ENCODE measurements around the gene FAM184A. TPM values are rescaled to one million over a fixed set of nuclear protein-coding genes. Genes with fewer than 3 reads are reported as not detected.
A peak's percentile ranks its signal among the peaks of the same experiment; 100 is the strongest.
"Not testable (repeated sequence)": the region's sequence is repeated elsewhere in the genome, so short reads cannot be mapped to it uniquely, and the experiment has no call there.

Gene FAM184A
- 30.2 TPM for total RNA-seq

- no peak for FAIRE-seq
- DNase-seq (ENCODE audit: low spot score in 2 of 2) = peak; percentile 75 to 76
These were observed at the start of gene FAM184A for GRCh38 chr6:119078376-119079282. FAM184A (minus strand) TSS chr6:119078664; CDS start chr6:119078299, 365 bp downstream.

GRCh38 chr6:119127627-119128026 lies 49.2 kb upstream of the FAM184A start:
- FAIRE-seq (no peak), DNase-seq (ENCODE audit: low spot score in 2 of 2) (no peak)

- FAIRE-seq = no peak
- DNase-seq (ENCODE audit: low spot score in 2 of 2) = no peak
These were observed 48.4 kb upstream of the FAM184A start for GRCh38 chr6:119126826-119127225.

GRCh38 chr6:119126140-119126539 lies 47.7 kb upstream of the FAM184A start:
- DNase-seq (ENCODE audit: low spot score in 2 of 2) (no peak), FAIRE-seq (no peak)

GRCh38 chr6:119125576-119125975 lies 47.1 kb upstream of the FAM184A start:
- DNase-seq (ENCODE audit: low spot score in 2 of 2) = no peak
- no peak for FAIRE-seq

- FAIRE-seq = no peak
- DNase-seq (ENCODE audit: low spot score in 2 of 2) = no peak
These were observed 45.8 kb upstream of the FAM184A start for GRCh38 chr6:119124079-119124824.

- DNase-seq (ENCODE audit: low spot score in 2 of 2) (no peak), FAIRE-seq (no peak)
These were observed 43.9 kb upstream of the FAM184A start for GRCh38 chr6:119122336-119122735.

GRCh38 chr6:119121367-119121766 lies 42.9 kb upstream of the FAM184A start:
- FAIRE-seq (no peak), DNase-seq (ENCODE audit: low spot score in 2 of 2) (no peak)

- DNase-seq (ENCODE audit: low spot score in 2 of 2) (no peak), FAIRE-seq (no peak)
These were observed 41.5 kb upstream of the FAM184A start for GRCh38 chr6:119119989-119120388.

- DNase-seq (ENCODE audit: low spot score in 2 of 2); FAIRE-seq: not testable (repeated sequence)
These were observed 40.6 kb upstream of the FAM184A start for GRCh38 chr6:119119062-119119461.

- no peak for DNase-seq (ENCODE audit: low spot score in 2 of 2)
- no peak for FAIRE-seq
These were observed 38.3 kb upstream of the FAM184A start for GRCh38 chr6:119116712-119117281.

- DNase-seq (ENCODE audit: low spot score in 2 of 2) (no peak), FAIRE-seq (no peak)
These were observed 35.5 kb upstream of the FAM184A start for GRCh38 chr6:119113961-119114360.

GRCh38 chr6:119112812-119113530 lies 34.5 kb upstream of the FAM184A start:
- FAIRE-seq (no peak), DNase-seq (ENCODE audit: low spot score in 2 of 2) (no peak)

- FAIRE-seq (peak; percentile 34), DNase-seq (ENCODE audit: low spot score in 2 of 2) (peak; percentile 14 to 41)
These were observed 32.4 kb upstream of the FAM184A start for GRCh38 chr6:119110601-119111548.

GRCh38 chr6:119109654-119110325 lies 31.3 kb upstream of the FAM184A start:
- FAIRE-seq = no peak

GRCh38 chr6:119108076-119108475 lies 29.6 kb upstream of the FAM184A start:
- FAIRE-seq (no peak), DNase-seq (ENCODE audit: low spot score in 2 of 2) (no peak)

More at GRCh38 chr6:119109654-119110325, 31.3 kb upstream of the FAM184A start:
- no peak for DNase-seq (ENCODE audit: low spot score in 2 of 2)

- DNase-seq (ENCODE audit: low spot score in 2 of 2) (no peak), FAIRE-seq (no peak)
These were observed 26.8 kb upstream of the FAM184A start for GRCh38 chr6:119105282-119105681.

GRCh38 chr6:119102901-119103300 lies 24.4 kb upstream of the FAM184A start:
- DNase-seq (ENCODE audit: low spot score in 2 of 2) = no peak
- no peak for FAIRE-seq

- DNase-seq (ENCODE audit: low spot score in 2 of 2) (no peak), FAIRE-seq (no peak)
These were observed 21.7 kb upstream of the FAM184A start for GRCh38 chr6:119100115-119100514.

Measured in frontal cortex (tissue), 4 donors.